H1 (cell line): ENCODE data around the gene ATP5ME. TPM values are rescaled to one million over a fixed set of nuclear protein-coding genes. Genes with fewer than 3 reads are reported as not detected.

Experiments
- CTCF ChIA-PET: fragments of 300-600 bp; sonication (Branson Sonifier 250); formaldehyde crosslinking; loops from one replicate; lab custom pipeline; 2021; ENCODE audit not compliant: partially characterized antibody; lab: Charles Lee
- POLR2A ChIA-PET: fragments of 300-600 bp; sonication (Branson Sonifier 250); formaldehyde crosslinking; loops from one replicate; lab custom pipeline; 2021; ENCODE audit warnings: inconsistent platforms; ENCODE audit not compliant: partially characterized antibody; lab: Charles Lee
- DNase-seq, 2 experiments: peaks; one replicate each; pipeline versions ENCODE4 v3.0.0 to v3.0.0-alpha.2; 2010 to 2022; ENCODE audit warnings: low spot score in 2 of 2, low read depth in 1 of 2, mixed read lengths in 1 of 2
- FAIRE-seq: peaks from 2 replicates; lab custom pipeline; 2011; peaks lifted over from hg19 to GRCh38; lab: Jason Lieb, UNC
- H2AFZ ChIP-seq: 2 replicates; pipeline ENCODE4 v1.8.1; 2012; ENCODE audit warnings: low read length, inconsistent platforms
- H2AK5ac ChIP-seq: 2 replicates; pipeline ENCODE4 v1.6.1; 2013; ENCODE audit warnings: low read depth, low read length
- H2BK120ac ChIP-seq: replicated peaks from 2 replicates; pipeline ENCODE3; 2013; ENCODE audit warnings: low read depth, low read length, inconsistent platforms
- H2BK12ac ChIP-seq: 2 replicates; pipeline ENCODE4 v1.6.1; 2013; ENCODE audit warnings: low read depth, low read length
- H2BK15ac ChIP-seq: 2 replicates; pipeline ENCODE4 v1.6.1; 2013; ENCODE audit warnings: low read length
- H2BK20ac ChIP-seq: 2 replicates; pipeline ENCODE4 v1.6.1; 2013; ENCODE audit warnings: low read length
- H2BK5ac ChIP-seq: 2 replicates; pipeline ENCODE4 v1.6.1; 2013; ENCODE audit warnings: low read depth, low read length
- H3K14ac ChIP-seq: 2 replicates; pipeline ENCODE4 v1.6.1; 2013; ENCODE audit warnings: inconsistent platforms; ENCODE audit not compliant: insufficient read length
- H3K18ac ChIP-seq: 2 replicates; pipeline ENCODE4 v1.6.1; 2013; ENCODE audit warnings: low read length; ENCODE audit errors: extremely low read depth
- H3K23ac ChIP-seq: 2 replicates; pipeline ENCODE4 v1.6.1; 2013; ENCODE audit warnings: inconsistent platforms; ENCODE audit not compliant: insufficient read length
- H3K23me2 ChIP-seq: 2 replicates; pipeline ENCODE4 v1.6.1; 2013; ENCODE audit warnings: low read depth, low read length
- H3K27ac ChIP-seq: 2 replicates; pipeline ENCODE4 v1.6.1; 2011; ENCODE audit warnings: low read depth, low read length, inconsistent platforms
- H3K27me3 ChIP-seq, 4 experiments: replicated peaks in 1 of 4; 1 replicate in 1 of 4; 2 replicates in 3 of 4; pipeline versions ENCODE4 v1.6.1 to v1.8.1; 2011 to 2013; ENCODE audit warnings: low read length in 3 of 4, mild to moderate bottlenecking in 3 of 4, inconsistent platforms in 2 of 4, mixed read lengths in 2 of 4, moderate library complexity in 1 of 4; ENCODE audit not compliant: control insufficient read depth in 3 of 4, insufficient read depth in 3 of 4; ENCODE audit errors: extremely low read depth in 1 of 4
- H3K36me3 ChIP-seq, 4 experiments: 2 replicates each; pipeline versions ENCODE4 v1.6.1 to v1.8.1; 2011 to 2013; ENCODE audit warnings: mild to moderate bottlenecking in 4 of 4, low read length in 3 of 4, moderate library complexity in 2 of 4, control low read depth in 1 of 4, inconsistent platforms in 1 of 4; ENCODE audit not compliant: insufficient read depth in 4 of 4, control insufficient read depth in 2 of 4
- H3K4ac ChIP-seq: replicated peaks from 2 replicates; pipeline ENCODE3; 2013; ENCODE audit warnings: low read length, low read depth, mixed read lengths, inconsistent platforms; ENCODE audit not compliant: insufficient read length
- H3K4me1 ChIP-seq, 4 experiments: replicated peaks in 1 of 4; 1 replicate in 1 of 4; 2 replicates in 3 of 4; pipeline versions ENCODE4 v1.6.1 to v1.8.1; 2011 to 2013; ENCODE audit warnings: low read length in 3 of 4, inconsistent platforms in 2 of 4, mixed read lengths in 1 of 4; ENCODE audit not compliant: insufficient read depth in 4 of 4, control insufficient read depth in 3 of 4
- H3K4me2 ChIP-seq, 2 experiments: 2 replicates each; pipeline versions ENCODE4 v1.6.1 to v1.8.1; 2011 to 2013; ENCODE audit warnings: low read depth in 2 of 2, low read length in 2 of 2, control low read depth in 1 of 2, inconsistent platforms in 1 of 2, mild to moderate bottlenecking in 1 of 2; ENCODE audit not compliant: insufficient read depth in 1 of 2
- H3K4me3 ChIP-seq, 4 experiments: fragments of 200-600, 300-600 bp in 1 of 4; sonication (generic), shearing (Covaris generic), sonication (Bioruptor Twin) in 1 of 4; 2 replicates each; pipeline versions ENCODE4 v1.5.1 to v1.8.1; 2011 to 2016; ENCODE audit warnings: low read length in 4 of 4, low read depth in 3 of 4, control low read depth in 2 of 4, inconsistent platforms in 2 of 4, mild to moderate bottlenecking in 2 of 4, mixed read lengths in 1 of 4, moderate library complexity in 1 of 4; ENCODE audit not compliant: insufficient read depth in 2 of 4; ENCODE audit errors: extremely low read depth in 1 of 4
- H3K56ac ChIP-seq: replicated peaks from 2 replicates; pipeline ENCODE3; 2013; ENCODE audit warnings: low read depth, mild to moderate bottlenecking, mixed read lengths, low read length, inconsistent platforms; ENCODE audit not compliant: insufficient read length
- H3K79me1 ChIP-seq: 2 replicates; pipeline ENCODE4 v1.6.1; 2013; ENCODE audit warnings: low read depth, low read length, control low read depth
- H3K79me2 ChIP-seq, 2 experiments: 2 replicates each; pipeline versions ENCODE4 v1.6.1 to v1.8.1; 2012 to 2013; ENCODE audit warnings: low read length in 2 of 2, mild to moderate bottlenecking in 2 of 2, inconsistent platforms in 1 of 2; ENCODE audit not compliant: insufficient read depth in 2 of 2, control insufficient read depth in 1 of 2
- H3K9ac ChIP-seq, 4 experiments: replicated peaks in 1 of 4; 1 replicate in 1 of 4; 2 replicates in 3 of 4; pipeline versions ENCODE4 v1.6.1 to v1.8.1; 2011 to 2013; ENCODE audit warnings: low read depth in 3 of 4, low read length in 3 of 4, control low read depth in 2 of 4, mild to moderate bottlenecking in 2 of 4, moderate library complexity in 2 of 4, inconsistent platforms in 1 of 4; ENCODE audit errors: extremely low read depth in 1 of 4
- H3K9me3 ChIP-seq, 2 experiments: 2 replicates each; pipeline versions ENCODE4 v1.6.1 to v1.8.1; 2012 to 2013; ENCODE audit warnings: mild to moderate bottlenecking in 2 of 2, moderate library complexity in 2 of 2, control low read depth in 1 of 2, inconsistent platforms in 1 of 2, low read depth in 1 of 2, low read length in 1 of 2, mixed read lengths in 1 of 2; ENCODE audit not compliant: insufficient read depth in 2 of 2
- H4K20me1 ChIP-seq, 2 experiments: replicated peaks in 1 of 2; 2 replicates each; pipeline versions ENCODE3 to v1.8.1; 2011 to 2013; ENCODE audit warnings: inconsistent platforms in 2 of 2, low read length in 2 of 2, mild to moderate bottlenecking in 1 of 2; ENCODE audit not compliant: insufficient read depth in 2 of 2, control insufficient read depth in 1 of 2
- H4K5ac ChIP-seq: 2 replicates; pipeline ENCODE4 v1.6.1; 2013; ENCODE audit warnings: low read length, low read depth, mixed read lengths, inconsistent platforms; ENCODE audit not compliant: insufficient read length
- H4K8ac ChIP-seq: 2 replicates; pipeline ENCODE4 v1.8.0; 2013; ENCODE audit warnings: mild to moderate bottlenecking, moderate library complexity, low read length, inconsistent platforms; ENCODE audit not compliant: insufficient read depth; ENCODE audit errors: extremely low read depth
- H4K91ac ChIP-seq: replicated peaks from 2 replicates; pipeline ENCODE3; 2013; ENCODE audit warnings: low read length, mixed read lengths, inconsistent platforms; ENCODE audit not compliant: insufficient read length
- CHD2 ChIP-seq: IDR thresholded peaks from 2 replicates; pipeline ENCODE4 v1.6.1; 2012; ENCODE audit warnings: low read length, improper control_type of control experiment
- JUN ChIP-seq: IDR thresholded peaks from 2 replicates; pipeline ENCODE4 v1.6.1; 2011; ENCODE audit warnings: low read depth, mild to moderate bottlenecking, improper control_type of control experiment, low read length
- WGBS, 2 experiments: shearing (Covaris generic) in 1 of 2; methylation state at CpG; one replicate each; pipeline versions ENCODE4 v1.1.6 to v1.1.7; 2013 to 2015; ENCODE audit warnings: low lambda C conversion rate in 2 of 2, mixed read lengths in 2 of 2, inconsistent platforms in 1 of 2, low coverage in 1 of 2, missing lambda C conversion rate in 1 of 2; ENCODE audit not compliant: insufficient replicate concordance in 2 of 2, insufficient coverage in 1 of 2, insufficient read length in 1 of 2; ENCODE audit errors: extremely low coverage in 1 of 2, missing lambda C conversion rate in 1 of 2; 5-methylcytosine and 5-hydroxymethylcytosine counted together
- polyA plus RNA-seq, 7 experiments: library from polyadenylated mRNA; depleted of rRNA in 3 of 7; stranded (reverse) in 5 of 7; unstranded in 2 of 7; fragments of >200 nt in 5 of 7; fragments of 200-250 nt in 2 of 7; gene quantifications; 1 replicate in 5 of 7; 2 replicates in 1 of 7; 4 replicates in 1 of 7; pipeline versions ENCODE4 v1.2.1 to v1.2.3, GENCODE V29; 2011 to 2013; ENCODE audit warnings: missing spikeins in 2 of 7, mixed read lengths in 2 of 7
- total RNA-seq: library from RNA; stranded (reverse); fragmentation: NEBNext Ultra II Directional; extraction: Animal tissue kit (Norgen Biotek cat#: 25700); gene quantifications from 2 replicates; pipeline ENCODE4 v1.2.1, GENCODE V29; 2021

ATP5ME gene
- total and polyA plus RNA-seq, 2 of the 8 experiments (the other 6 are each of a cell fraction or from before 2014, with no cell fraction given) = 375 to 450 TPM

- H2BK120ac ChIP-seq = no peak overlapping the region
- no peaks in the 10 kb centered on the region for H3K23me2 ChIP-seq
- 97% methylated on average over 31 of the region's 47 CpGs; no CpG with 5 or more reads in 1 of the 2 experiments for WGBS, 2 experiments
- POLR2A ChIA-PET = no interaction called here
- FAIRE-seq = no peak
- no peak overlapping the region for H2BK12ac ChIP-seq
- no peak overlapping the region for H4K91ac ChIP-seq
- no peak overlapping the region for H2BK5ac ChIP-seq
- H3K27ac ChIP-seq = no peak overlapping the region
- H3K79me2 ChIP-seq = peaks cover 0 to 82% of the 10 kb centered on the region in 2 experiments; a peak in 3 of 4 replicates
- peaks cover 0 to 9% (median 0%) of the 10 kb centered on the region in 4 experiments; a peak in 2 of 8 replicates for H3K36me3 ChIP-seq
- no peak overlapping the region for H4K8ac ChIP-seq
- no peaks in the 10 kb centered on the region for H3K4me1 ChIP-seq
- no peak overlapping the region for H3K4me2 ChIP-seq
- H4K5ac ChIP-seq = no peak overlapping the region
- H3K18ac ChIP-seq = no peak overlapping the region
- no peak overlapping the region for H3K4ac ChIP-seq
- no peak overlapping the region for H2AFZ ChIP-seq
- no peak overlapping the region for H3K23ac ChIP-seq
- no peak overlapping the region for H3K56ac ChIP-seq
- TF ChIP-seq CHD2 = no peak
- no peak for TF ChIP-seq JUN
- TF ChIP-seq, all 59 proteins: peak for 0
- Histone ChIP-seq H3K4me3 (no peak overlapping the region), H3K9me3 (no peaks in the 10 kb centered on the region), H2BK20ac (no peak overlapping the region), H3K27me3 (no peaks in the 10 kb centered on the region), H2AK5ac (no peak overlapping the region), H3K79me1 (peaks cover 31% of the 10 kb centered on the region), H2BK15ac (no peak overlapping the region), H4K20me1 (peaks cover 35 to 55% of the 10 kb centered on the region in 2 experiments), H3K9ac (no peak overlapping the region), H3K14ac (no peak overlapping the region)
- CTCF ChIA-PET = no interaction called here
- DNase-seq = no peak
Observed at GRCh38 chr4:722169-722725, 48.2 kb upstream of the ATP5ME start.
